Measurements from ENCODE around the gene RBM7.

The RBM7 gene

GRCh38 chr11:114399490-114400215 lies 813 bp upstream of the RBM7 start:
- Histone ChIP-seq H3K9me3 (replicated peaks; ENCODE audit: insufficient read depth, low read length) (no peaks in the 10 kb centered on the region), H2AFZ (ENCODE audit: low read length) (peak overlapping the region; percentile 60), H3K27me3 (replicated peaks; ENCODE audit: insufficient read depth, low read length) (no peaks in the 10 kb centered on the region), H3K36me3 (replicated peaks; ENCODE audit: insufficient read depth, low read length) (0 out of 2 replicates have a peak, but pooled peaks cover 3% of the 10 kb centered on the region), H3K9me2 (replicated peaks; ENCODE audit: insufficient read depth, low read length) (no peaks in the 10 kb centered on the region), H3K4me1 (ENCODE audit: low read length) (peaks cover 9% of the 10 kb centered on the region; the same call in 1 of the 2 replicates), H3K4me3 (ENCODE audit: low read length) (peak overlapping the region; percentile 81), H4K20me1 (ENCODE audit: insufficient read depth, low read length) (no peaks in the 10 kb centered on the region), H3K79me2 (ENCODE audit: low read length) (peaks cover 52% of the 10 kb centered on the region), H3K4me2 (ENCODE audit: low read depth, low read length) (peak overlapping the region; percentile 79), H3K27ac (ENCODE audit: low read length) (peak overlapping the region; percentile 88), H3F3A (ENCODE audit: insufficient read depth, low read length) (peaks cover 12% of the 10 kb centered on the region), H3K9ac (ENCODE audit: low read length) (peak overlapping the region; percentile 95)
- TF ChIP-seq EZH2phosphoT487 (IDR thresholded peaks at IDR 0.05; ENCODE audit: low read length): no peak
- TF ChIP-seq CTCF (IDR thresholded peaks at IDR 0.05; ENCODE audit: low read length): no peak
- DNase-seq: peak; percentile 48

- Histone ChIP-seq H3K36me3 (replicated peaks; ENCODE audit: insufficient read depth, low read length) (peaks cover 3% of the 10 kb centered on the region; the same call in 1 of the 2 replicates), H2AFZ (ENCODE audit: low read length) (peak overlapping the region; percentile 33), H3K9me3 (replicated peaks; ENCODE audit: insufficient read depth, low read length) (no peaks in the 10 kb centered on the region), H3K4me1 (ENCODE audit: low read length) (peaks cover 9% of the 10 kb centered on the region; the same call in 1 of the 2 replicates), H3K27ac (ENCODE audit: low read length) (peak overlapping the region; percentile 88), H3K4me3 (ENCODE audit: low read length) (peak overlapping the region; percentile 81), H3K9ac (ENCODE audit: low read length) (peak overlapping the region; percentile 95), H3K79me2 (ENCODE audit: low read length) (peaks cover 62% of the 10 kb centered on the region), H3K27me3 (replicated peaks; ENCODE audit: insufficient read depth, low read length) (no peaks in the 10 kb centered on the region), H3F3A (ENCODE audit: insufficient read depth, low read length) (peaks cover 10% of the 10 kb centered on the region), H3K9me2 (replicated peaks; ENCODE audit: insufficient read depth, low read length) (no peaks in the 10 kb centered on the region), H4K20me1 (ENCODE audit: insufficient read depth, low read length) (no peaks in the 10 kb centered on the region), H3K4me2 (ENCODE audit: low read depth, low read length) (peak overlapping the region; percentile 90)
- TF ChIP-seq EZH2 (optimal IDR thresholded peaks at IDR 0.05; ENCODE audit: low read depth, low read length): no peak
- TF ChIP-seq EZH2phosphoT487 (IDR thresholded peaks at IDR 0.05; ENCODE audit: low read length): no peak
- no peak; the same call in none of the 2 replicates for TF ChIP-seq CTCF (IDR thresholded peaks at IDR 0.05; ENCODE audit: low read length)
- no peak for DNase-seq
These were observed 403 bp downstream of the RBM7 start for GRCh38 chr11:114400915-114401223.

GRCh38 chr11:114401311-114401710 lies 845 bp downstream of the RBM7 start:
- TF ChIP-seq EZH2phosphoT487 (IDR thresholded peaks at IDR 0.05; ENCODE audit: low read length) (no peak), EZH2 (optimal IDR thresholded peaks at IDR 0.05; ENCODE audit: low read depth, low read length) (no peak), CTCF (IDR thresholded peaks at IDR 0.05; ENCODE audit: low read length) (no peak)
- Histone ChIP-seq H3K36me3 (replicated peaks; ENCODE audit: insufficient read depth, low read length) (peaks cover 7% of the 10 kb centered on the region; the same call in 1 of the 2 replicates), H3K4me3 (ENCODE audit: low read length) (peak overlapping the region; percentile 81), H4K20me1 (ENCODE audit: insufficient read depth, low read length) (no peaks in the 10 kb centered on the region), H3K9me2 (replicated peaks; ENCODE audit: insufficient read depth, low read length) (no peaks in the 10 kb centered on the region), H2AFZ (ENCODE audit: low read length) (peak overlapping the region; percentile 33; the same call in 1 of the 2 replicates), H3K4me2 (ENCODE audit: low read depth, low read length) (peak overlapping the region; percentile 90), H3K79me2 (ENCODE audit: low read length) (peaks cover 62% of the 10 kb centered on the region), H3K9me3 (replicated peaks; ENCODE audit: insufficient read depth, low read length) (no peaks in the 10 kb centered on the region), H3K27ac (ENCODE audit: low read length) (peak overlapping the region; percentile 88; the same call in 1 of the 2 replicates), H3K4me1 (ENCODE audit: low read length) (peaks cover 9% of the 10 kb centered on the region; the same call in 1 of the 2 replicates), H3K9ac (ENCODE audit: low read length) (peak overlapping the region; percentile 95), H3K27me3 (replicated peaks; ENCODE audit: insufficient read depth, low read length) (no peaks in the 10 kb centered on the region), H3F3A (ENCODE audit: insufficient read depth, low read length) (peaks cover 8% of the 10 kb centered on the region)
- DNase-seq: no peak

Data from MM.1S (cell line).